Caki2 (cell line): ENCODE measurements around the gene MYH16. TPM values are rescaled to one million over a fixed set of nuclear protein-coding genes. Genes with fewer than 3 reads are reported as not detected.
"Not testable (repeated sequence)": the region's sequence is repeated elsewhere in the genome, so short reads cannot be mapped to it uniquely, and the experiment has no call there.

Experiments
- DNase-seq: peaks from one replicate; pipeline ENCODE4 v3.0.0-alpha.2; 2015; ENCODE audit warnings: low read depth
- in situ Hi-C: cut with HindIII; loops from 2 replicates; pipeline ENCODE4 v1.10.0; 2016; ENCODE audit warnings: low sequenced_read_pairs, low pct_unique_long_range_greater_than_20kb, mixed read lengths
- total RNA-seq: library from RNA; depleted of rRNA; stranded (reverse); fragments of >200 nt; shearing (Covaris generic); gene quantifications from 2 replicates; pipeline ENCODE4 v1.2.3, GENCODE V29; 2014; ENCODE audit warnings: low replicate concordance

The MYH16 gene
- total RNA-seq, 1 experiment from 2014 or later = 0.24 TPM

GRCh38 chr7:99290148-99290547 is 17.5 kb downstream of the MYH16 start:
- in situ Hi-C loops, DNase-seq: not testable (repeated sequence)

- in situ Hi-C loops = no loop called here
- DNase-seq = no peak
Observed at GRCh38 chr7:99290980-99291607, 18.5 kb downstream of the MYH16 start.

- in situ Hi-C loops = no loop called here
- no peak for DNase-seq
Observed at GRCh38 chr7:99292127-99292526, 19.5 kb downstream of the MYH16 start.

- in situ Hi-C loops = no loop called here
- DNase-seq = no peak
Observed at GRCh38 chr7:99293167-99293566, 20.5 kb downstream of the MYH16 start.

GRCh38 chr7:99293650-99294049 is 21.0 kb downstream of the MYH16 start:
- no peak for DNase-seq
- in situ Hi-C loops = no loop called here

- DNase-seq = no peak
- in situ Hi-C loops = no loop called here
Observed at GRCh38 chr7:99296471-99296870, 23.8 kb downstream of the MYH16 start.

GRCh38 chr7:99301496-99301895 is 28.9 kb downstream of the MYH16 start:
- in situ Hi-C loops = no loop called here

GRCh38 chr7:99305473-99306260 is 33.0 kb downstream of the MYH16 start:
- DNase-seq = no peak
- in situ Hi-C loops = no loop called here

More at GRCh38 chr7:99301496-99301895, 28.9 kb downstream of the MYH16 start:
- DNase-seq = no peak

GRCh38 chr7:99308461-99309074 is 35.9 kb downstream of the MYH16 start:
- DNase-seq = no peak
- in situ Hi-C loops = no loop called here

- in situ Hi-C loops = no loop called here
Observed at GRCh38 chr7:99309111-99309510, 36.5 kb downstream of the MYH16 start.

GRCh38 chr7:99310004-99310403 is 37.4 kb downstream of the MYH16 start:
- in situ Hi-C loops = no loop called here
- no peak for DNase-seq

More at GRCh38 chr7:99309111-99309510, 36.5 kb downstream of the MYH16 start:
- DNase-seq = no peak

GRCh38 chr7:99311702-99312101 is 39.1 kb downstream of the MYH16 start:
- no peak for DNase-seq
- in situ Hi-C loops = no loop called here

GRCh38 chr7:99312316-99313203 is 39.9 kb downstream of the MYH16 start:
- in situ Hi-C loops = no loop called here

GRCh38 chr7:99313204-99313573 is 40.5 kb downstream of the MYH16 start:
- in situ Hi-C loops = no loop called here

More at GRCh38 chr7:99312316-99313203, 39.9 kb downstream of the MYH16 start:
- peak; percentile 38 for DNase-seq

GRCh38 chr7:99314504-99314903 is 41.9 kb downstream of the MYH16 start:
- in situ Hi-C loops = no loop called here
- no peak for DNase-seq

More at GRCh38 chr7:99313204-99313573, 40.5 kb downstream of the MYH16 start:
- no peak for DNase-seq

GRCh38 chr7:99320371-99320770 is 47.7 kb downstream of the MYH16 start:
- in situ Hi-C loops = no loop called here
- no peak for DNase-seq

GRCh38 chr7:99322659-99323058 is 50.0 kb downstream of the MYH16 start:
- DNase-seq, in situ Hi-C loops: not testable (repeated sequence)

GRCh38 chr7:99324559-99324958 is 51.9 kb downstream of the MYH16 start:
- in situ Hi-C loops = no loop called here
- DNase-seq = no peak
